ENCODE measurements around the gene OSBPL6. TPM values are rescaled to one million over a fixed set of nuclear protein-coding genes. Genes with fewer than 3 reads are reported as not detected.

Gene OSBPL6
- total RNA-seq (2022; extraction: Qiagen RNA extraction; ENCODE audit: low read depth) = 7.3 to 9.1 TPM (median 8.4 TPM) in 5 replicates

DNA sequence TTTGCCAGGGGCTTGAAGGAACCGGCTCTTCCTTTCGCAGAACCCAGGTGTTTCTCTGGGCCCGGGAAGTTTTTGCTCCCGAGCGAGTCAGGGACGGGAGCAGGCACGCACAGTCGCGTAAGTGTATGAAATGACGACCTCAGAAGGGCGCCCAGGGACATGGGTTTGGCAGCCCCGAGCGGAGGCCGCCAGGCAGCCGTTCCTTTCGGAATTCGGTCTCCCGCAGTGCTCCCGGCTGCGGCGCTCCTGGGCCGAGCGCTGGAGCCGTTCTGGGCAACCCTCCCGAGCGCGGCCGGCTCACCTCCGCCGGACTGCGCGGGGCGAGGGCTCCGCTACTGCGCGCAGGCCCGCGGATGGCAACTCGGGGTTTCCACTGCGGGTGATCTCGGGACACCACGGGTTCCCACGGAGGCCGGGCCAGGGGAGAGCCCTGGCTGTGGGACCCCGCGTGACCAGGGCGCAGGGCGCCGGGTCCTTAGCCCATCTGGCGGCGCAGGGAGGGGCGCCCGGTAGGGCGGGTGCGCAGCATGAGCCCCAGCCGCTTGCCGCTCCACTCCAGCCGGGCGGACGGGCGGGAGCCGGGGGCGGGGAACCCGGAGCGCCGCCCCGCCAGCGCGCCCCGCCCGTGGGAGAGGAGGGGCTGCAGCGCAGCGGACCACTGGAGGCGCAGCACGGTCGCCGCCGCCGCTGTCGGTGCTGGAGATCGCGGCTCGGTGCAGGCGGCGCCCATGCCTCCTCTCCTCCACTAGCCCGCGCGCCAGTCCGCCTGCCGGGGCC lies at the start of gene OSBPL6:
TSS of gene OSBPL6 (plus strand) at position 690 of the 777 bp plus-strand sequence. CDS start 111,673 bp downstream, outside the sequence.

DNA sequence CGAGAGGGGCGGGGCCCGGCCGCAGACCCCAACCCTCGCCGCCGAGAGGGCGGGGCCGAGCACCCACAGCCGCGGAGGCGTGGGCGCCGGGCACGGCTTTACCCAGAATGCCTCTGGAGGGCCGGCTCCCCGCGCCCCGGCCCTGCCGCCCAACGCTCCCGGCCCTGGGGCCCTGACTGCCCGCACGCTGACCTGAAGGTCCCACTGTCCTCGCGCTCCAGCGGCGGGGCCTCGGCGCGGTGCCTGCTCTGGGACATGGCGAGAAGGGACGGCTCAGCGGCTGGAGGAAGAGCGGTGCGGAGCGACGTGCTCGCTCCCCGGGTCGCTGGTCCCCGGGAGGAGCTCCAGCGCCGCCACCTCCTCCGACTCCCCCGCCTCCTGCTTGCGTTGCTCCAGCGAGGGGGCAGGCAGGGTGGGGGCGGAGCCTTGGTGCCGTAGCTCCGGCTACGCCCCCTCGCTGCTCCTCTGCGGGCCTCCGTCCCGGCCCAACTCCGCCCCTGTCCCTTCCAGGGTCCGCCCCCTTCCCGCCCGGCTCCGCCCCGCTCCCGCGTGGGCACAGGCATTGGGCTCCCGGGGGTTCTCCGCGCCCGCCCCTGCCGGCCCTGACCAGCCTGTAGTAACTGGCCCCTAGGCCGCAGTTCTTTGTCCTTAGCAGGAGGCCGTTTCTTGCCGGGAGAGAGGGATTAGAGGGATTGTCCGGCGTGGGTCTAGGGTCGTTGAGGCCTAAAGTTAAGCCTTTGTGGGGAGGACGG lies 256.6 kb downstream of the OSBPL6 start, which contains the start of the genes PJVK and PRKRA:
TSS of gene PJVK (plus strand) at position 605 of the 752 bp plus-strand sequence. CDS start 2,032 bp downstream, outside the sequence.
TSS of gene PRKRA (minus strand) at position 402 of the 752 bp plus-strand sequence. CDS start at position 257, 145 bp downstream.

Other genes starting within 250 kb of the OSBPL6 start
- 0.21 to 0.99 TPM (median 0.40 TPM) in 5 replicates for gene PDE11A, start 121.7 kb upstream of the OSBPL6 start, total RNA-seq (2022; extraction: Qiagen RNA extraction; ENCODE audit: low read depth)
- 10.1 to 14.5 TPM (median 11.8 TPM) in 5 replicates for gene RBM45, start 82.1 kb upstream of the OSBPL6 start, total RNA-seq (2022; extraction: Qiagen RNA extraction; ENCODE audit: low read depth)